ENCODE data around the gene MYL11.
A peak's percentile ranks its signal among the peaks of the same experiment; 100 is the strongest.

MYL11 gene

GRCh38 chr16:30348113-30348512 is 26.5 kb upstream of the MYL11 start:
- no peaks in the 10 kb centered on the region for H3K9me3 ChIP-seq (ENCODE audit: control insufficient read depth in 1 of 2, low read length in 2 of 2)
- H3K27me3 ChIP-seq (ENCODE audit: low read depth, low read length), result no peaks in the 10 kb centered on the region
- peaks cover 4 to 19% of the 10 kb centered on the region in 2 donors for H3K4me1 ChIP-seq (ENCODE audit: control insufficient read depth in 1 of 2, insufficient read depth in 2 of 2, low read length in 2 of 2)
- H3K27ac ChIP-seq (ENCODE audit: low read length), result no peak overlapping the region
- H3K36me3 ChIP-seq (ENCODE audit: control insufficient read depth in 1 of 2, insufficient read depth in 2 of 2, low read length in 2 of 2), result peaks cover 22 to 25% of the 10 kb centered on the region in 2 donors
- H3K4me3 ChIP-seq (ENCODE audit: low read depth in 1 of 2, low read length in 2 of 2), result no peak overlapping the region

GRCh38 chr16:30348929-30349328 is 25.7 kb upstream of the MYL11 start:
- Histone ChIP-seq H3K27ac (ENCODE audit: low read length) (no peak overlapping the region), H3K36me3 (ENCODE audit: control insufficient read depth in 1 of 2, insufficient read depth in 2 of 2, low read length in 2 of 2) (peaks cover 22 to 34% of the 10 kb centered on the region in 2 donors), H3K9me3 (ENCODE audit: control insufficient read depth in 1 of 2, low read length in 2 of 2) (no peaks in the 10 kb centered on the region), H3K4me1 (ENCODE audit: control insufficient read depth in 1 of 2, insufficient read depth in 2 of 2, low read length in 2 of 2) (peaks cover 7 to 27% of the 10 kb centered on the region in 2 donors), H3K27me3 (ENCODE audit: low read depth, low read length) (no peaks in the 10 kb centered on the region), H3K4me3 (ENCODE audit: low read depth in 1 of 2, low read length in 2 of 2) (no peak overlapping the region)

- peaks cover 22 to 34% of the 10 kb centered on the region in 2 donors for H3K36me3 ChIP-seq (ENCODE audit: control insufficient read depth in 1 of 2, insufficient read depth in 2 of 2, low read length in 2 of 2)
- H3K4me1 ChIP-seq (ENCODE audit: control insufficient read depth in 1 of 2, insufficient read depth in 2 of 2, low read length in 2 of 2), result peaks cover 10 to 33% of the 10 kb centered on the region in 2 donors
- H3K4me3 ChIP-seq (ENCODE audit: low read depth in 1 of 2, low read length in 2 of 2), result no peak overlapping the region
- no peaks in the 10 kb centered on the region for H3K9me3 ChIP-seq (ENCODE audit: control insufficient read depth in 1 of 2, low read length in 2 of 2)
- no peak overlapping the region for H3K27ac ChIP-seq (ENCODE audit: low read length)
- no peaks in the 10 kb centered on the region for H3K27me3 ChIP-seq (ENCODE audit: low read depth, low read length)
These were observed 24.9 kb upstream of the MYL11 start for GRCh38 chr16:30349675-30350074.

- Histone ChIP-seq H3K4me1 (ENCODE audit: control insufficient read depth in 1 of 2, insufficient read depth in 2 of 2, low read length in 2 of 2) (peaks cover 10 to 33% of the 10 kb centered on the region in 2 donors), H3K27ac (ENCODE audit: low read length) (no peak overlapping the region), H3K9me3 (ENCODE audit: control insufficient read depth in 1 of 2, low read length in 2 of 2) (no peaks in the 10 kb centered on the region), H3K4me3 (ENCODE audit: low read depth in 1 of 2, low read length in 2 of 2) (no peak overlapping the region), H3K27me3 (ENCODE audit: low read depth, low read length) (no peaks in the 10 kb centered on the region), H3K36me3 (ENCODE audit: control insufficient read depth in 1 of 2, insufficient read depth in 2 of 2, low read length in 2 of 2) (peaks cover 22 to 34% of the 10 kb centered on the region in 2 donors)
These were observed 24.3 kb upstream of the MYL11 start for GRCh38 chr16:30350134-30350871.

- Histone ChIP-seq H3K36me3 (ENCODE audit: control insufficient read depth in 1 of 2, insufficient read depth in 2 of 2, low read length in 2 of 2) (peaks cover 22 to 34% of the 10 kb centered on the region in 2 donors), H3K27ac (ENCODE audit: low read length) (no peak overlapping the region), H3K27me3 (ENCODE audit: low read depth, low read length) (no peaks in the 10 kb centered on the region), H3K9me3 (ENCODE audit: control insufficient read depth in 1 of 2, low read length in 2 of 2) (no peaks in the 10 kb centered on the region), H3K4me1 (ENCODE audit: control insufficient read depth in 1 of 2, insufficient read depth in 2 of 2, low read length in 2 of 2) (peaks cover 10 to 38% of the 10 kb centered on the region in 2 donors), H3K4me3 (ENCODE audit: low read depth in 1 of 2, low read length in 2 of 2) (no peak overlapping the region)
These were observed 23.6 kb upstream of the MYL11 start for GRCh38 chr16:30351001-30351441.

GRCh38 chr16:30351586-30352419 is 22.8 kb upstream of the MYL11 start:
- H3K4me1 ChIP-seq (ENCODE audit: control insufficient read depth in 1 of 2, insufficient read depth in 2 of 2, low read length in 2 of 2), result peaks cover 10 to 46% of the 10 kb centered on the region in 2 donors
- H3K9me3 ChIP-seq (ENCODE audit: control insufficient read depth in 1 of 2, low read length in 2 of 2), result no peaks in the 10 kb centered on the region
- H3K4me3 ChIP-seq (ENCODE audit: low read depth in 1 of 2, low read length in 2 of 2), result no peak overlapping the region
- H3K36me3 ChIP-seq (ENCODE audit: control insufficient read depth in 1 of 2, insufficient read depth in 2 of 2, low read length in 2 of 2), result peaks cover 22 to 35% of the 10 kb centered on the region in 2 donors
- H3K27ac ChIP-seq (ENCODE audit: low read length), result peak overlapping the region; percentile 70
- H3K27me3 ChIP-seq (ENCODE audit: low read depth, low read length), result no peaks in the 10 kb centered on the region

- H3K4me3 ChIP-seq (ENCODE audit: low read depth in 1 of 2, low read length in 2 of 2), result no peak overlapping the region
- no peaks in the 10 kb centered on the region for H3K9me3 ChIP-seq (ENCODE audit: control insufficient read depth in 1 of 2, low read length in 2 of 2)
- H3K4me1 ChIP-seq (ENCODE audit: control insufficient read depth in 1 of 2, insufficient read depth in 2 of 2, low read length in 2 of 2), result peaks cover 10 to 55% of the 10 kb centered on the region in 2 donors
- no peaks in the 10 kb centered on the region for H3K27me3 ChIP-seq (ENCODE audit: low read depth, low read length)
- H3K36me3 ChIP-seq (ENCODE audit: control insufficient read depth in 1 of 2, insufficient read depth in 2 of 2, low read length in 2 of 2), result peaks cover 22 to 44% of the 10 kb centered on the region in 2 donors
- H3K27ac ChIP-seq (ENCODE audit: low read length), result peak overlapping the region; percentile 70
These were observed 21.9 kb upstream of the MYL11 start for GRCh38 chr16:30352488-30353401.

- peak overlapping the region; percentile 99 for H3K27ac ChIP-seq (ENCODE audit: low read length)
These were observed 21.0 kb upstream of the MYL11 start for GRCh38 chr16:30353438-30354129.

GRCh38 chr16:30354423-30355143 is 20.0 kb upstream of the MYL11 start:
- Histone ChIP-seq H3K27ac (ENCODE audit: low read length) (peak overlapping the region; percentile 99), H3K4me1 (ENCODE audit: control insufficient read depth in 1 of 2, insufficient read depth in 2 of 2, low read length in 2 of 2) (peaks cover 10 to 55% of the 10 kb centered on the region in 2 donors), H3K9me3 (ENCODE audit: control insufficient read depth in 1 of 2, low read length in 2 of 2) (no peaks in the 10 kb centered on the region), H3K4me3 (ENCODE audit: low read depth in 1 of 2, low read length in 2 of 2) (peak overlapping the region; percentile 87 to 97), H3K27me3 (ENCODE audit: low read depth, low read length) (no peaks in the 10 kb centered on the region), H3K36me3 (ENCODE audit: control insufficient read depth in 1 of 2, insufficient read depth in 2 of 2, low read length in 2 of 2) (peaks cover 33 to 62% of the 10 kb centered on the region in 2 donors)

More at GRCh38 chr16:30353438-30354129, 21.0 kb upstream of the MYL11 start:
- Histone ChIP-seq H3K4me1 (ENCODE audit: control insufficient read depth in 1 of 2, insufficient read depth in 2 of 2, low read length in 2 of 2) (peaks cover 10 to 55% of the 10 kb centered on the region in 2 donors), H3K36me3 (ENCODE audit: control insufficient read depth in 1 of 2, insufficient read depth in 2 of 2, low read length in 2 of 2) (peaks cover 25 to 52% of the 10 kb centered on the region in 2 donors), H3K27me3 (ENCODE audit: low read depth, low read length) (no peaks in the 10 kb centered on the region), H3K4me3 (ENCODE audit: low read depth in 1 of 2, low read length in 2 of 2) (peak overlapping the region; percentile 87 to 97), H3K9me3 (ENCODE audit: control insufficient read depth in 1 of 2, low read length in 2 of 2) (no peaks in the 10 kb centered on the region)

Data from muscle layer of duodenum (tissue), 2 donors.